NCI-H2196 (cell line): ENCODE results near the gene USP49.
A peak's percentile ranks its signal among the peaks of the same experiment; 100 is the strongest.
"Not testable (repeated sequence)": the region's sequence is repeated elsewhere in the genome, so short reads cannot be mapped to it uniquely, and the experiment has no call there.

Source experiments
- DNase-seq: peaks from one replicate; lab custom pipeline; 2025; ENCODE audit not compliant: unreplicated experiment; lab: John Stamatoyannopoulos, UW

The USP49 gene

DNA sequence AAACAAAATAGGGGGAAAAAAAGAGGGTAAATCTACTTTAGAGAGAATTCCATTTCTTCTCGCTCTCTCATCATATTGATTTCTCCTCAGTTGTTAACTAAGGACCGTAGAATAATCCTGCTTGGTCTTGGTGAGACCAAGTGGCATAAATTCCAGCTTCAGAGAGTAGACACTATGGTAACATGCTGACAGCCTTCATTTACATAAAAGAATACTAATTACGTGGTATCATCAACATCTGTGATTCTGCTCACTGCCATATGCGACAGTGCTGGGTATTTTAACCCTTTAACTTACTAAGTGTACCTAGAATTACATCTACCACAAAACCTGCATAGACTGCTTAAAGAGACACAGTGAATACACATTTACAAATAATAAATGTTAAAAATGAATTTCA, 80.5 kb downstream of the USP49 start:
- DNase-seq = no peak

DNA sequence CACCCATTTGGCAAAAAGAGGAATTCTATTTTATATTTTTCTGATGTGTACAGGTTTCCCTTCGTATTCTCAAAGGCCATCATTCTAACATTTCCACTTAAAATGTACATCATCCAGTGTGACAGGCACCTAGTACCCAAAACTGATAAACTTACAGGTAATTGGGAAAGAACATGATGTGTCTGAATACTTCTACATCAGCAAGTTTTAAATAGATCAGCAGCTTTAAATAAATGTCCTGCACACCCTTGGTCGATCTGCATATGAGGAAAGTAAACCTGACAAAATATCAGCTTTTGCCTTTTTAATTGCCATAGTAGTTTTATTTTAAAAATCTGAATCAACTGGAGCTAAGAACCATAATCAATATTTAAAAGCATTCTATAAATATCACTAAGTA, 81.2 kb downstream of the USP49 start:
- no peak for DNase-seq

DNA sequence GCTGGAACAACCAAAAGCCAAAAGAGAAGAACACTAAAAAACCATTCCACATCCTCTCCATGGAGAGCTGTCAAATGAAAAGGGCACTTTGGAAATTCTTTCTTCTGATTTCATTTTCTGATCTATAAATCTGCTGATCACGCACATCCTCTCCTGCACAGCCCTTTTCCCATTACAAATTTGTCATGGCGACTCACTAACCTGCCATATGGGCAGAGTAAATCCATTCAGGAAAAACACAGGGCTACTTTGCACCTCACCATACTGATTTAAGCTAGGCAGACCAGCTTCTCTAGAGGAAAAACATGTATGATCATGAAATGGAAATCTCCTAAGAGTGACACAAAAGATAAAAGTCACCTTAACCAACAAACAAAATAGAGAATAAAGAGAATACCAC, 81.7 kb downstream of the USP49 start:
- no peak for DNase-seq

DNA sequence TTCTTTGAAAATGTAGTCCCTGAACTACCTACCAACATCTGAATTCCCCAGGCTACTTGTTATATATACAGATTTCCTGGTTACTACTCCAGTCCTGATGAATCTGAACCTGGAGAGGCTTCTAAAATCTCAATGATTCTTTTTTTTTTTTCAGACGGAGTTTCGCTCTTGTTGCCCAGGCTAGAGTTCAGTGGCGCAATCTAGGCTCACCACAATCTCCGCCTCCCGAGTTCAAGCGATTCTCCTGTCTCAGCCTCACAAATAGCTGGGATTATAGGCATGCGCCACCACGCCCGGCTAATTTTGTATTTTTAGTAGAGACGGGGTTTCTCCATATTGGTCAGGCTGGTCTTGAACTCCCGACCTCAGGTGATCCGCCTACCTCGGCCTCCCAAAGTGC, 83.2 kb downstream of the USP49 start:
- DNase-seq = not testable (repeated sequence)

DNA sequence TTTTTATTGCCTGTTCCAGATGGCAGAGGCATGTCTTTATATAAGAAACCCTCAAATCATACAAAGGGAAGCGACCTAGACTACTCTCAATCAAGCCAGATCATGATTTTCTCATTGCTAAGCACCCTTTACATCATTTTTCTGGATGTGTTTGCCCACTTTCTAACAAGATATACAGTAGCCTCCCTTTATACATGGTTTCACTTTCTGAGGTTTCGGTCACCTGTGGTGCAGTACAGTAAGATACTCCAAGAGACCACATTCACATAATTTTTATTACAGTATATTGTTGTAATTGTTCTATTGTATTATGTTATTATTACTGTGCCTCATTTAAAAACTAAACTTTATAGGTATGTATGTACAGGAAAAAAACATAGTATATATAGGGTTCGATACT, 84.1 kb downstream of the USP49 start:
- DNase-seq = no peak

DNA sequence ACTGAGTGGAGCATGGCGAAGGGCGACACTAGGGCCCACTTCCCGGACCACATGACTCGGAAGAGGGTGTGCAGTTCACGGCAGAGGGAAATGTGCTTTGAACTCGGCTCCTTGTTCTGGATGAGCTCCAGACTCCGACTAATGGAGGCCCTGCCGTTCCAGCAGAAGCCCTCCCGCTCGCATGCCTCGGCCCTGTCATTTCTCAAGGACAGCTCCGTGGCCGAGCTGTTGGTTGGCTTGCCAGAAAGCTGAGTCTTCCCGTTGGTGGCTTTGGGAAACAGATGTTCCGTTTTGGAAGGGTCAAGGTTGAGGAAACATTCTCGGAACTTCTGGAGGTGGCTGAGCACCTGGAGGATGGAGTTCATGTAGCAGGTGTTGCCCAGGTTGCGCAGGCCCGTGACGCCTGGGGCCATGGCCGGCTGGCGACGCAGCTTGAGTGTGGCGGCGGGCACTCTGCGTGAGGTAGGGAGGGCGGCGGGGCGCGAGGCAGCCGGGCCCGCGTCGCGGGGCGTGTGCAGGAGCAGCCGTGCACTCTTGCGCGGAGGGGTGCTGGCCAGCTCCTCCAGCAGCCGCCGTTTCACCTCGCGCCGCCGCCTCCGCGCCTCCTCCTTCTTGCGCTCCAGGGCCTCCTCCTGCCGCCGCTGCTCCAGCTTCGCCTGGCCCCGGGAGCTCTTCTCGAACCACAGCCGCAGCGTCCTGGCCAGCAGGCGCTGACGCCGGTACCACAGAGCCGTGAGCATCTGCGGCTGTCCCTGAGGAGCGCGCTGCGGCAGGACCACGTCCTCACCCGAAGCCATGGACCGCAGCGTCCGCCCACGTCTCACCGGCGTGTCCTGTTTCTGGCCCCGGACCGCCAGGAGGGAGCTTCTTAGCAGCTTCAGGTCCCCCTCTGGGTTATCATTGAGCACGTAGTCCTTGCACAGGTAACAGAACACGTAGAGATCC, 89.1 kb downstream of the USP49 start:
- DNase-seq = no peak

DNA sequence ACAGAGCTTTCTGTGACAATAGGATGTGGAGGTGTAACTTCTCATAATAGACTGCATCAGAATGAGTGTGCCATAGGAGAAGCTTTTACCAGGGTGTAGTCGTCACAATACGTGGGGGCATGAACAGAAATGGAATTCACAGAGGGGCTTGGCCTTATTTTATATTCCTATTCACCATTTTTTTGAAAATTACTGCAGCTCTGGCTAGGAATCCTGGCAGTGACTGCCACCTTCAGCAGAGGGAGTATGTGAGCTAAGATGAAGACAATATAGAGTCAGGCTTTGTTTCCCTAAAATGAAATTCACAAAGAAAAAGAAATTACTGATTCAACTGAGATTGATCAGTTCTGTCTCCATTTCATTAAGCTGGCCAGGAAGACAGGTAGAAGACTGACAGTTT, 93.8 kb downstream of the USP49 start:
- DNase-seq = no peak

DNA sequence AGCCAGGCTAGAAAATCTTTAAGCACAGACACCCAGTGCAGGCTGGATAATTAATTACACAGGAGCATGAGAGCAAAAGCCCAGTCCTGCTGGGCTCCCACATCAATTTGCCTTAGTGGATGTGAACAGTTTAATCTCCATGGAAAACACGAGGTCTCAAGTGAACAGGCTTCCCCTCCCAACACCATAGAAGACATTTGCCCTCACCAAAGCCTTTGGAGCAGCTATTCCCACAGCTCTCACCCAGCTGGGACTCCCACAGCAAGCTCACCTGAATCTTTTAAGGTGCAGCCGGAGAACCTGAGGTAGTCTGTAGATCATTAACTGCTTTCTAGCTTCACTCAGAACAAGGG, 95.6 kb downstream of the USP49 start:
- no peak for DNase-seq

DNA sequence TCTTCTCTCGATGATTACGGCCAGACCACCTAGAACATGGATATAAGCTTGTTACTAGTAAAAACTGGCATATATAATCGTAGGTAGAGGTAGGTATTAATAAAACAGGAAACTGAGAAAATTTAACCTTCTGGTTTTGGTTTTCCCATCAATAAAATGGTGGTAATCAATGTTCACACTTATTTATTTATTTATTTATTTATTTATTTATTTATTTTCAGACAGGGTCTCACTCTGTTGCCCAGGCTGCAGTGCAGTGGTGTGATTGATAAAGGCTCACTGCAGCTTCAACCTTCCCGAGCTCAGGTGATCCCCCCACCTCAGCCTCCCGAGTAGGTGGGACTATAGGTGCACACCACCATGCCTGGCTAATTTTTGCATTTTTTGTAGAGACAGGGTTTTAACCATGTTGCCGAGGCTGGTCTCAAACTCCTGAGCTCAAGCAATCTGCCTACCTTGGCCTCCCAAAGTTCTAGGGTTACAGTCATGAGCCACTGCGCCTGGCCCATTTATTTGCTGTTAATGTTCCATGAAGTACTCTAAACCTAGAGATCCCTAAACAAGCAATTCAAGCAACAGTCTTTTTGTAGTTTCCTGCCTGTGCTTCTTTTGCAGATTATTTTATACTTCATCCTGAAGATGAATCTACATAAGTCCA, 96.1 kb downstream of the USP49 start:
- no peak for DNase-seq

DNA sequence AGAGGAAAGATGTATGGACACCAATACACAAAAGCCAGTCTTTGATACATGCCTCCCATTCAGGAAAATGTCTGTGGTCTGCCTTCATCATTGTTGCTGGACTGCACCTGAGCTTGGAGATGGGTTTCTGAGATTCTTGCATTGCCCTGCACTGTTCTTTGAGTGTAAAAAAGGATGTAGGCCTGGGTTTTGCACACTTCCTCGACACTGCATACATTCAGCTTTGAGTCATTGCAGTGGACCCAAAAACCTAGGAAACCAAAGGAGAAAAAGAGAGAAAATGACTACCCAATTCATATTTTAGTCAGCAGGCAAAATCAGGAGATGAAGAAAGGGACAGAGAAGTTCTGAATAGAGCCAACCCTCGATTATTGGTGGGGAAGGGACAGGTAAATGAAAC, 98.7 kb downstream of the USP49 start:
- no peak for DNase-seq

DNA sequence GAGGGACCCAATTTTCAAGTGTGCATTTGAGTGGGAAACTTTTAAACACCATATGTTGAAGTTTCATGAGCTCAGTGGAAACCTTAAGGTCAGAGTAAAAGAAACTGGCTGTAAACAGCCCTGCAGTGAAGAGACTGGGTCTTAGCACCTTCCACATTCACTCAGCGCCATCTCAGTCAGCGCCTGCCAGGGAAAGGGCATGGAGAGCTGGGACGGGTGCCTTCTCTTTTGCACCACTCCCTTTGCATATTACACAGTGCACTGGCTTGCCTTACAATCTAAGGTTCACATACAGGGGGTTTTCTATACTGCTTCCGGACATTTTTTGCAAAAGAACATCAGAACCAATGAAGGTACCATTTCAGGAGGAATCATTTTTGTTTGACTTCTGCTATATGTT, 103.2 kb downstream of the USP49 start:
- no peak for DNase-seq

DNA sequence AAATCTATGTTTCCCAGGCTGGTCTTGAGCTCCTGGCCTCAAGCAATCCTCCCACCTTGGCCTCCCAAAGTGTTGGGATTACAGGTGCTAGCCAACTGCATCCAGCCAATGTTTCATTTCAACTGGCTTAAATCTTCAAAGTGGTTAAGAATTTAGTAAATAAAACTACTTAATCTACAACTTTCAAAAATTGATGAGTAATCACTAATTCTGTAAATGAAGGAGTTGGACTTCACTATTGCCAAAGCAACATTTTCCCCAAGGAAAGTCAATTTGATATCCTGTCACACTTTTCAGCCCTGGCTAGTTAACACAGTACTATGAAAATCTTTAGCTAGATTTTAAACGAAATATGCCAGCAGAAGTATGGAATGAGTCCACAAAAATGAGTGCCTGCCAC, 103.9 kb downstream of the USP49 start:
- no peak for DNase-seq

DNA sequence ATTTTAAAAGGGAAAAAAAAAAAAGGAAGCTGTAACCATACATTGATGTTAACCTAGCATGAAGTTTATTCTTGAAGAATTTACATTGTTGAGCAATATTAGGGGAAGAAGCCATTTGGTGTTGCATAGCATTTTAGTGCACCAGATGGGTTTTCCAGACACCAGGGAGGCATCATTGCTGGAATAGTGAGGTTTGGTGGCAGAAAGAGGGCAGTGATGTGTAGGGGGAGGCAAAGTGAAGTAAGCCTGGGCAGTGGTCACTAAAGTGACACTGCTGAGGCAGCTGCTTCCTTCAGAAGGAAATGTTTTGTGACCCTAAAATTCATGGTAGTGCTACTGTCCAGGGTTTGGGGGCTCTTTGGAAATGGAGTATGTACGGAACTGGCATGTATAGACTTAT, 105.1 kb downstream of the USP49 start:
- DNase-seq = no peak

DNA sequence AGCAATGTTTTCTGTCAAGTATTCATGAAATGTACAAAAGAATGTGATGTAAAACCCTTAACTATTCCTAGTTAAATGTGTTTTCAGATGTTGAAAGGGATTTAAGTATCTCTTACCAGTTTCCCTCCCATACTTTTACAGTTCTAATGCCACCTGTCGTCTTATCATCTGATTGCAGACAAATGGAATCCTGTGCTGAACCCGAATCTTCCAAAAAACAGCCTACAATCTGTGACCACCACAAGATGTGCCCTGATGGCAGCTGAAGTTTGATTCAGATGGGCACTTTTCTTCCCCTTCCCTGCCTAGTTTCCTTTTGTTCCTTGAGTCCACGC, 105.8 kb downstream of the USP49 start:
- DNase-seq = no peak

DNA sequence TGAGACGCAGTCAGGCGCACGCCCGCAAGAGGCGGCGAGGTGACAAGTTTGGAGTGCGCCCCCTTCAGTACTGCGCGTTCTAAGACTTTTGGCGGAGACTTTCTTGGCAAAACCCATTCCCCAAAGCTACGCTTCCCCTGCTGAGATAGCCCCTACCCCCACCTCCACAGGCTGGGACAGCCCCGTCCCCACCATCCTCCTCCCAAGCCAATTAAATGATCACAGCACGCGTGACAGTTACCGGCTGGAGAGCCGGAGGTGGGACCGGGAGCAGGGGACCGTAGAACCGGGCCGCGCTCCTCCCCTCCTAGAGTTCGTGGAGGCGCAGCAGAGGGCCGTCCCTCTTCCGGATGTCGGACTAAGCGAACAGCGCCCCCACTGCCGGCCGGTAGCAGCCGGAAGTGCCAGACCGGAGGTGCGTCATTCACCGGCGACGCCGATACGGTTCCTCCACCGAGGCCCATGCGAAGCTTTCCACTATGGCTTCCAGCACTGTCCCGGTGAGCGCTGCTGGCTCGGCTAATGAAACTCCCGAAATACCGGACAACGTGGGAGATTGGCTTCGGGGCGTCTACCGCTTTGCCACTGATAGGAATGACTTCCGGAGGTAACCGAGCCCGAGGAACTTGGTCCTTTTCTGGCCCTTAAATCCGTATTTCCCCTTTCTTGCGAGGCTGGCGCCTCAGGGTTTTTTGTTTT, 107.8 kb downstream of the USP49 start, which contains the start of gene TOMM6:
TOMM6 (plus strand) TSS at position 476 of the 699 bp plus-strand sequence; CDS start at position 480, 4 bp downstream.
- peak; percentile 93 for DNase-seq

DNA sequence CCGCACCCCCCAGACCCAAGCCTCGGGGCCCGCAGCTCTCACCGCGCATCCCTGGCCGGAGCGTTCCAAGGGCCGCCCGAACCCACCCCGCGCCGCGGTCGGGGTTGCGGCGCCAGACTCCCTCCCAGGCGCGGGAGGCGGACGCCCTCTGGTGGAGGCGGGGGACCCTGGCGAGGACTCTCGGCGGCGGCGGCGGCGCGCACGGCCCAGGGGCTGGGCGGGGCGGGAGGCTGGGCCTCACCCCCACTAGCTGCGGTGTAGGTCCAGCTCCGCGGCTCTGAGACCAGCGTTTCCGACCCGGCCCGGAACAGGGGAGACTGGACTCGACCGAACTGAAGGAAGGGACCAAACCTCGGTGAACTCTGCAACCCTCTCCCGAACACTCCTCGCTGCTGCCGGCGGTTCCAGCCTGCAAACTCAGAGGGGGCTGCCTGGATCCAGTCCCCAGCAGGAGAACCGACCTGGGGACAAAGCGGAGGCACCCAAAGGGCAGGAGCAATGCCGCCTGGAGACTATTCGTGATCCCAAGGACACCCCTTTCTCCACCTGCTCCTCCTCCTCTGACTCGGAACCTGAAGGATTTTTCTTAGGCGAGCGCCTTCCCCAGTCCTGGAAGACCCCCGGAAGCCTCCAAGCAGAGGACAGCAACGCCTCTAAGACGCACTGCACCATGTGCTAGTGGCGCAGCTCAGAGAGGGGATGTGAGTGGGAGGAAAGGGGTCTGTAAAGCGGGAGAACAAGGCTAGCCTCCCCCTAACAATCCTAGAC, 108.5 kb downstream of the USP49 start:
- DNase-seq = peak; percentile 91

DNA sequence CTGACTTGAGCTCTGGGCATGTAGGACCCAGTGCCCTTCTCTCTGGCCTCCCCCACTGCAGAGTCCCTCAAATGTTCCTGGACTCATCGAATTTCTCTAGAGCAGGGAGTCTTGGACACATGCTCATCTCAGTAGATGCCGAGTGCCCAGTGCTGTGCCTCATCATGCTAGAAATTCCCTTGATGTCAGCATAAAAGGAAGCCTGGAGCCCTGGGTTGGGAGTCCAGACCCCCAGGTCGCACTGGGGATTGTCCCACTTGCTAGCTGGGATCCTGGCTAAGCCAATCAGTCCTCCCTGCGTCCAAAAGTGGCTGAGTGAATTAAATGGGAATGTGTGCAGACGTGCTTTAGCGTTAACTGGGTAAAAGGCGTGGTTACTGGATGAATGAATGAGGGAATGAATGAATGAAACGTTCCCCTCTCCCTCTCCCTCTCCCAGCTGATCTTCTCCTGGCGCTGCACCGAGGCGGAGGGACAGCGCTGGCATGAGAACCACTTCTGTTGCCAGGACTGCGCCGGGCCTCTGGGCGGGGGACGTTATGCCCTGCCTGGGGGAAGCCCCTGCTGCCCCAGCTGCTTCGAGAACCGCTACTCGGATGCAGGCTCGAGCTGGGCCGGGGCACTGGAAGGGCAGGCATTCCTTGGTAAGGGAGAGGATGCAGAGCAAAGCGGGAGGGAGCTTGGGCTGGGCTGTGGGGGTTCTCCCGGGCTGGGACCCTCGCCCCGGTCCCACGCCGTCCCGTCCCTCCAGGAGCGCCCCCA, 109.3 kb downstream of the USP49 start:
- no peak for DNase-seq

DNA sequence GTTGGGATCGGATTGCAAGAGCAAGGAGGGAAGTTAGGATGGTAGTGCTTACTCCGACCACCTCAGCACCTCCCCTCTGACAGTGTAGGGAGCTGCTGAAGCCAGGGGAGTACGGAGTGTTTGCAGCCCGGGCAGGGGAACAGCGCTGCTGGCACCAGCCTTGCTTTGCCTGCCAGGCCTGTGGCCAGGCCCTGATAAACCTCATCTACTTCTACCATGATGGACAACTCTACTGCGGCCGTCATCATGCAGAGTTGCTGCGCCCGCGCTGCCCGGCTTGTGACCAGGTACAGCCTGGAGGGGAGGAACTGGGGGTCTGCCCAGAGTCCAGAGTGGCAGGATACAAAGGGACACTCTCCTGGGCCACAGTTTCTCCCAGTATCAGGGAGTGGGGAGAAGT, 109.9 kb downstream of the USP49 start:
- DNase-seq = no peak

DNA sequence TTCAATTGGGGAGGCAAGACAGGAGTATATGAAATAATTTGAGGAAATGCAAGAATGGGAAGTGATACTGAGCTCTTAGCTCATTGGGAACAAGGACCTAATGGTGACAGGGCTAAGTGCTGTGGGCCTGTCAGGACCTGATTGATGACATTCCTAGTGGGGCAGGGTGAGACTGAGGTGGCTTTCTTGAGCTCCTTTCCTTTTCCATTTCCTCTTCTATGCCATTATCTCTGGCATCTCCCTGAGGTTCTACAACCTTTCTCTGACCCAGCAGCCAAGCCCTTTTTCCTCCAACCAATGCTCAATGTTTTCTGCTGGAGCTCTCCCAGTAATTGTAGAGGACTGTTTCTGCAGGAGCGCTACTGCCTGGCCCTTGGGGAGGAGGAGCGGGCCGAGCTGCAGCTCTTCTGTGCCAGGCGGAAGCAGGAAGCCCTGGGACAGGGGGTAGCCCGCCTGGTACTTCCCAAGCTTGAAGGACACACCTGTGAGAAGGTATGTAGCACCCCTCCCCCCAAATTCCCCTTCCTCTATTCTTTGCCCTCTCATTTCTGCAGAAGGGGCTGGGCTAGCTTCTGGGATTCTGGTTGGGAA, 110.5 kb downstream of the USP49 start:
- no peak for DNase-seq

DNA sequence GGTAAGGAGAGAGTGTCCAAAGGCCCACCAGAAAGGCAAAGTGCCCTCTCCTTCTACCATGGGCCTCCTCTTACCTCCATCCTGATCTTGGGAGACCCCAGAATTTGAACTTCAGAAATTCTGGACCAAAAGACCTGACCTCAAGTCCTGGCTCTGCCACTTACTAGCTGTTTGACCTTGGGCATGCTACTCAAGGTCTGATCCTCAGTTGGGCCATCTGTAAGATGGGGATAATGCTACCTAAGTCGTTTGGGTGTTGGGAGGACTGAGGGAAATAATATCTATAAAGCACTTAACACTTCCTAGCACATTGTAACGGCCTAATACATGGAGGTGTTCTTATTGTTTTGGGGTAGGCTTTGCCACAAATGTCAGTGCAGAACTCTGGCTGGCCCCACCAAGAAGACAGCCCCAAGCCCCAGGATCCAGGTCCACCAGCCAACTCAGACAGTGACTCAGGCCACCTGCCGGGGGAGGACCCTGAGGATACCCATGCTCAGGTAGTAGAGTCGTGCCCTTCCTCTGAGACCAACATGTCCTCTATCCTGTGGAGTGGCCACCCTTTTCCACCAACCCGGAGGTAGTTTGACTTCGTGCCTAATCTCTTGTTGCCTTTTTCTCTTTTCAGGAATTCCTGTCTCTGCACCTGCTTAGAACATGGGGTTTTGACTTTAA, 111.9 kb downstream of the USP49 start:
- DNase-seq = no peak
